T-cell (primary cell): ENCODE measurements around the gene PHF2. TPM values are rescaled to one million over a fixed set of nuclear protein-coding genes. Genes with fewer than 3 reads are reported as not detected.

Source experiments
- ATAC-seq, 4 experiments: fragments of 200-7000 bp in 3 of 4; fragments of 150-1000 bp in 1 of 4; cut with Tn5 transposase; replicated peaks in 1 of 4; 1 replicate in 3 of 4; 2 replicates in 1 of 4; pipeline ENCODE4 v1.10.0; 2021; ENCODE audit warnings: moderate library complexity in 3 of 4, mild to moderate bottlenecking in 2 of 4, moderate number of reproducible peaks in 1 of 4
- CTCF ChIA-PET, 2 donors: fragments of 300-600 bp; sonication (Branson Sonifier 250); formaldehyde crosslinking; loops; one replicate each; lab custom pipeline; 2022; ENCODE audit warnings: antibody characterized with exemption in 2 of 2; lab: Charles Lee
- POLR2A ChIA-PET, 2 donors: fragments of 300-600 bp; sonication (Branson Sonifier 250); formaldehyde crosslinking; loops; one replicate each; lab custom pipeline; 2022; ENCODE audit warnings: antibody characterized with exemption in 2 of 2; lab: Charles Lee
- DNase-seq, 35 experiments: peaks; one replicate each; pipeline versions ENCODE4 v3.0.0 to v3.0.0-alpha.2; 2013 to 2023
- H3K27ac ChIP-seq: one replicate; pipeline ENCODE4 v1.5.1; 2013; ENCODE audit warnings: low read length
- H3K27me3 ChIP-seq, 2 experiments: replicated peaks in 1 of 2; 1 replicate in 1 of 2; 2 replicates in 1 of 2; pipeline versions ENCODE4 v1.6.1 to v1.7.0; 2013; ENCODE audit warnings: low read length in 1 of 2, mixed read lengths in 1 of 2; ENCODE audit not compliant: control insufficient read depth in 2 of 2, insufficient read depth in 2 of 2; ENCODE audit errors: extremely low read depth in 1 of 2
- H3K36me3 ChIP-seq, 2 donors: 1 replicate in 1 of 2; 2 replicates in 1 of 2; pipeline versions ENCODE4 v1.6.1 to v1.7.0; 2013; ENCODE audit warnings: low read length in 1 of 2; ENCODE audit not compliant: control insufficient read depth in 2 of 2, insufficient read depth in 1 of 2; ENCODE audit errors: extremely low read depth in 1 of 2
- H3K4me1 ChIP-seq, 2 experiments: 1 replicate in 1 of 2; 2 replicates in 1 of 2; pipeline versions ENCODE4 v1.6.1 to v1.7.0; 2013; ENCODE audit warnings: low read length in 2 of 2, mixed read lengths in 1 of 2; ENCODE audit not compliant: insufficient read depth in 2 of 2, control insufficient read depth in 1 of 2; ENCODE audit errors: extremely low read depth in 1 of 2
- H3K4me3 ChIP-seq, 2 donors: 1 replicate in 1 of 2; 2 replicates in 1 of 2; pipeline versions ENCODE4 v1.5.1 to v1.7.0; 2013; ENCODE audit warnings: mild to moderate bottlenecking in 2 of 2, low read length in 1 of 2, moderate library complexity in 1 of 2; ENCODE audit not compliant: control insufficient read depth in 1 of 2; ENCODE audit errors: extremely low read depth in 1 of 2
- H3K9me3 ChIP-seq: 2 replicates; pipeline ENCODE4 v1.7.0; 2013
- H3K27ac Mint-ChIP-seq, 2 donors: one replicate each; pipeline ENCODE4 v1.8.0; 2020 to 2021; ENCODE audit warnings: mild to moderate bottlenecking in 2 of 2, mixed read lengths in 2 of 2
- H3K27me3 Mint-ChIP-seq, 2 donors: one replicate each; pipeline ENCODE4 v1.8.0; 2021 to 2022; ENCODE audit warnings: mixed read lengths in 2 of 2
- H3K36me3 Mint-ChIP-seq: one replicate; pipeline ENCODE4 v1.8.0; 2021; ENCODE audit warnings: mixed read lengths
- H3K4me1 Mint-ChIP-seq, 3 donors: one replicate each; pipeline ENCODE4 v1.8.0; 2020 to 2022; ENCODE audit warnings: mixed read lengths in 3 of 3, mild to moderate bottlenecking in 1 of 3
- H3K4me3 Mint-ChIP-seq, 3 donors: one replicate each; pipeline ENCODE4 v1.8.0; 2020 to 2022; ENCODE audit warnings: mild to moderate bottlenecking in 3 of 3, mixed read lengths in 3 of 3, moderate library complexity in 3 of 3
- H3K9me3 Mint-ChIP-seq, 3 donors: one replicate each; pipeline ENCODE4 v1.8.0; 2020 to 2022; ENCODE audit warnings: mixed read lengths in 3 of 3
- WGBS: methylation state at CpG from one replicate; pipeline ENCODE4 v1.1.5; 2013; ENCODE audit warnings: missing lambda C conversion rate; ENCODE audit not compliant: insufficient coverage; 5-methylcytosine and 5-hydroxymethylcytosine counted together
- total RNA-seq, 35 experiments: library from RNA in 6 of 35; stranded (reverse) in 6 of 35; fragments of 120-200 nt in 1 of 35; gene quantifications; one replicate each; pipeline versions ENCODE4 v1.2.1 to v1.2.4 and lab custom pipeline; 2013 to 2026

Gene PHF2
- total RNA-seq, 5 donors from 2014 or later (not counting 1 experiment from before 2014, with no cell fraction given), result 24.6 to 38.5 (median 34.6) TPM

DNA sequence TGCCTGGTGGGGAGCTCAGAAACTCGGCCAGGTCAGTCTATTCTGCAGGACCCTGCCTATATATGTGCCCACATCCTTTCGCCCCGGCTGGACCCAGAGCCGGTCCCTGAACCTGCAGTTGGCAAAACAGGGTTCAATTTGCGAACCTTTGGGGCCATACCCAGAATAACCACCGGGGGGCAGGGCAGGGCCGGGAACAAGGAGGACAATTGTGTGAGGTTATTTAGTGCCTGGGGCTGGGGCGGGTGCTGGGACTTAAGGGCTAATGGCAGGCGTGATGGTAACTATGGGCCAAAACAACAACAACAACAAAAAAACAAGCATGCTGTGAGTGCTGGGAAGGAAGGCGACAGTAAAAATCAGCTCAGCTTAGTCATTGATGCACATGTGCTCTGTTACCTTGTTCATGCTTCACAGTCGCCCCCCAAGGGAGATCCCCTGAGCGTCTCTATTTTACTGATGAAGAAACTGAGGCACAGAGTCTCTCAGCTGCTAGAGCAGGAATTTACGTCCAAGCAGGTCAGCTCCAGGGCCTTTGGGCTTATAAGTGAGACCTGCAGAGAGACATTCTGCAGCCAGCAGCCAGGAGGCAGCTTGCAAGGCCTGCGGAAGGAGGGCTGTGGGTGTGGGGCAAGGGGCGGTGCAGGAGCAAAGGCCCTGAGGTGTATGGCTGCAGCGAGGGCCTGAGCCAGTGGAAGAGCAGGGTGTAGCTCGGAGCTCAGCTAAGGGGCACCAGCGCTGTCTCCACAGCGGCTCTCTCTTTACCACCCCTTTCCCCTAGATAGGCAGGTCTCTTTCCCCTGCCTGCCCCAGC, 106.0 kb downstream of the PHF2 start:
- Mint-ChIP-seq H3K36me3 (peaks cover 7% of the 10 kb centered on the region), H3K4me1 (peaks cover 0 to 9% (median 3%) of the 10 kb centered on the region in 3 donors), H3K27ac (no peak overlapping the region), H3K9me3 (peaks cover 0 to 3% (median 0%) of the 10 kb centered on the region in 3 donors), H3K27me3 (peaks cover 7 to 10% of the 10 kb centered on the region in 2 donors), H3K4me3 (no peak overlapping the region)
- H3K4me1 ChIP-seq, result peaks cover 0 to 5% of the 10 kb centered on the region in 2 experiments
- no peak overlapping the region for H3K4me3 ChIP-seq
- no peaks in the 10 kb centered on the region for H3K9me3 ChIP-seq
- peaks cover 8% of the 10 kb centered on the region in 2 donors for H3K36me3 ChIP-seq
- ATAC-seq (peak; percentile 48 to 59 (median 50)), DNase-seq (peak in 31 of 35 experiments; percentile 11 to 57 (median 47))
- H3K27me3 ChIP-seq, result peaks cover 0 to 17% of the 10 kb centered on the region in 2 experiments
- no peak overlapping the region for H3K27ac ChIP-seq
- WGBS, result 53% methylated on average over 16 of the region's 19 CpGs
- ChIA-PET CTCF (interaction anchor here (0.6 to 1.4 kb wide), 4 partner anchors 277 to 387 kb away, joined by 3 to 5 read pairs (median 4); no protein-coding TSS in a partner anchor), POLR2A (no interaction called here)

DNA sequence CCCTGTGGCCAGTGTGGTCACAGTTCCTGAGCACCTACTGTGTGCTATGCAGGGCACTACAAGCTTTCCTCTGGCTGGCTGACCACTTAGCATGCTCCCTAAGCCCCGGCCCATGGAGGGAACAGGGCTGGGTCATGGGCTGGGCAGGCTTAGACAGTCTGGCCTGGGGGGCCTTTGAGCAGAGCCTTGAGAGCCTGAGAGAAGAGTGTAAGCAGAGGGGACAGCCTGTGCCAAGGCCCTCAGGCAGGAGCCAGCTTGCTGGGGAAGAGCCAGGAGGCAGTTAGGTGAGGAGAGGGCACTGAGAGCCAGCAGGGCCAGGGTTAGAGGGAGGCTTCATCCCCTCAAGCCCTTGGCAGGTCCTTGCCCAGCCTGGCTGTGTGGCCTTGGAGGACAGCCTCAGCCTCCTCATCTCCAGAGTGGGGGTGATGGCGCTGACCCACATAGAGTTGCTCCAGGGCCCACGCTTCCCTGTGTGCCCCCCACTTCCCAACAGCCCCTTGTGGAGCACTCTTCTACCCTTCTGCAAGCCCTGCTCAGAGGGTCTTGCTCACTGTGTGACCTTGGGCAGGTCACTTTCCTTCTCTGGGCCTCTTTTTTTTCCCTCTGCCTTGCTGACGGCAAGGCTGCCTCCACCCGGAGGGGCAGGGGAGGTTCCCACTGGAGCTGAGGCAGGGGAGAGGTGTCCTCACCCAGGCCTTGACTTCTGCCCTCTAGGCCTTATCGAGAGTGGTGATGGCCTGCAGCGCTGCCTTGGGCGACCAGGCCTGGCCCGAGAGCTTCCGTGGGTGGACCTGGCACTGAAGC, 107.1 kb downstream of the PHF2 start:
- H3K9me3 Mint-ChIP-seq, result peaks cover 0 to 11% (median 6%) of the 10 kb centered on the region in 3 donors
- no peak overlapping the region for H3K27ac Mint-ChIP-seq
- peaks cover 0 to 17% of the 10 kb centered on the region in 2 experiments for H3K27me3 ChIP-seq
- no peak for ATAC-seq
- no peak overlapping the region for H3K27ac ChIP-seq
- peaks cover 0 to 5% of the 10 kb centered on the region in 2 experiments for H3K4me1 ChIP-seq
- H3K4me3 ChIP-seq, result no peak overlapping the region
- ChIA-PET POLR2A (no interaction called here), CTCF (interaction anchor here in 1 of 2 donors (1.4 kb wide), 1 partner anchor 279 kb away, joined by 4 read pairs; no protein-coding TSS in a partner anchor)
- no peaks in the 10 kb centered on the region for H3K36me3 ChIP-seq
- H3K4me1 Mint-ChIP-seq, result peaks cover 0 to 9% (median 3%) of the 10 kb centered on the region in 3 donors
- no peaks in the 10 kb centered on the region for H3K36me3 Mint-ChIP-seq
- H3K9me3 ChIP-seq, result peaks cover 1% of the 10 kb centered on the region
- H3K27me3 Mint-ChIP-seq, result peaks cover 7 to 10% of the 10 kb centered on the region in 2 donors
- WGBS, result 93% methylated on average over 6 of the region's 10 CpGs
- peak in 2 of 35 experiments; percentile 3 to 4 for DNase-seq
- no peak overlapping the region for H3K4me3 Mint-ChIP-seq

DNA sequence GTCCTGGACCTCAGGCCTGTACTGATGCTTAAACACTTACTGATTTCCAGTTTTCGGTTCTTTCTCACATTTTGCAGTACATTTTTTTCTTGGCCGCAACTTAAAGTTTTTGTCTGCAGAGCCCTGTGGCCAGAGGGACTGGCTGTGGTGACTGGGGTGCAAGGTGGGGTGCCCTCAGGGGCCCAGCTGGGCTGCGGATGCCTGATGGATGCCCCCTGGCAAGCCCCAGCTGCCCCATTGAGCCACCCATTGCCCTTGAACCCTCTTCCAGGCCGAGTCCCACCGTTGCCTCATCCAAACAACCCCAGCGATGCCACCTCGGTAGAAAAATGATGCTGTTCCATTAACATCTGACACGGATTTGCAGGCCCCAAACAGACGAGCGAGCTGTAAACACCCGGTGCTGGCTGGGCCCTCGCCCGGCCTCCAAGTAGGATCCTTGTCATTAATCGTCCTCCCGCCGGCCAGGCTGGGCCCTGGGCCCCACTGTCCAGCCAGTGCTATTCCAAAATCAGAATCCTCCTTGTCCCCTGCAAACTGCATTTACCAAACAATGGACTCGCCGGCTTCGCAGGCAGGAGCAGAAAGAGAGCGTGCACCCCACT, 107.9 kb downstream of the PHF2 start:
- CTCF ChIA-PET, result no interaction called here
- POLR2A ChIA-PET, result no interaction called here
- Histone ChIP-seq H3K4me3 (no peak overlapping the region), H3K4me1 (peaks cover 0 to 5% of the 10 kb centered on the region in 2 experiments), H3K27ac (no peak overlapping the region), H3K36me3 (no peaks in the 10 kb centered on the region), H3K27me3 (peaks cover 0 to 17% of the 10 kb centered on the region in 2 experiments), H3K9me3 (peaks cover 4% of the 10 kb centered on the region)
- Mint-ChIP-seq H3K27ac (no peak overlapping the region), H3K4me1 (peaks cover 0 to 9% (median 3%) of the 10 kb centered on the region in 3 donors), H3K36me3 (no peaks in the 10 kb centered on the region), H3K27me3 (peaks cover 7 to 10% of the 10 kb centered on the region in 2 donors), H3K9me3 (peaks cover 0 to 16% (median 12%) of the 10 kb centered on the region in 3 donors), H3K4me3 (no peak overlapping the region)
- WGBS, result 83% methylated on average over 13 of the region's 20 CpGs
- ATAC-seq (no peak), DNase-seq (peak in 2 of 35 experiments; percentile 0 to 3)

DNA sequence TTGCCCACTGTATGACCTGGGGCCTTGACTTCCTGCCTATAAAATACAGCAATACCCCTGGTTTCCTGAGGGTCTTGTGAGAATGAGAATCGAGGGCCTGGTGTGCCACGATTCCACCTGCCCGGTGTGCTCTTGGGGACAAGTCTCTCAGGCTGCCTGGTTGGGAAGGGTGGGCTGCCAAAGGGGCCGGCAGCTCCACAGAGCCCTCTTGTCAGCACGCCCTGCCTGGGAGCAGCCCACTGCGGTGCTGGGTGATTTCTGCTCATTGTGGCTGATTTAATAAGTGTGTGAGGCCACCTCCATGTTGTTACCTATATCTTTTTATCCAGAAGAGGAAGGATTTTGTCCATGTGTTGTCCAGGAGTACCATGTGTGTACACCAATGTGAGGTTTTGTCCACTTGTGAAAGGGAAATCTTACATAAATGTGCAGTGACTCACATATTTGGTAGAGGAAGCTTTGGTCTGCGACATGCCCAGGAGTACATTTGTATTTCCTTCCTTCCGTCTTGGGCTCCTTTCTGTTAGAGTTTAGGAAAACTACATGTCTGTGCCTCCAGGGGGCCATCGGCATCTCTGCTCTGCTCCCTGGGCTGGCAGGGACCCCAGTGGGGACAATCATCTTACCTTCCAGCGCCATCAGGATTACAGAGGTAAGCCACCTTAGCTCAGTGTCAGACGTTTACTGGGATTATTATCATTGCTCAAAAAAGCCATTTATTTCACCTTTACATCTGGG, 108.6 kb downstream of the PHF2 start:
- Mint-ChIP-seq H3K4me1 (peaks cover 0 to 9% (median 3%) of the 10 kb centered on the region in 3 donors), H3K4me3 (no peak overlapping the region), H3K27ac (no peak overlapping the region), H3K27me3 (peaks cover 7 to 10% of the 10 kb centered on the region in 2 donors), H3K36me3 (no peaks in the 10 kb centered on the region), H3K9me3 (peaks cover 0 to 23% (median 17%) of the 10 kb centered on the region in 3 donors)
- CTCF ChIA-PET, result no interaction called here
- H3K9me3 ChIP-seq, result peaks cover 4% of the 10 kb centered on the region
- peaks cover 0 to 17% of the 10 kb centered on the region in 2 experiments for H3K27me3 ChIP-seq
- no peak for ATAC-seq
- POLR2A ChIA-PET, result no interaction called here
- peak in 2 of 35 experiments; percentile 1 to 4 for DNase-seq
- H3K27ac ChIP-seq, result no peak overlapping the region
- peaks cover 0 to 5% of the 10 kb centered on the region in 2 experiments for H3K4me1 ChIP-seq
- H3K36me3 ChIP-seq, result no peaks in the 10 kb centered on the region
- WGBS, result 51% methylated on average over 7 of the region's 11 CpGs
- H3K4me3 ChIP-seq, result no peak overlapping the region

DNA sequence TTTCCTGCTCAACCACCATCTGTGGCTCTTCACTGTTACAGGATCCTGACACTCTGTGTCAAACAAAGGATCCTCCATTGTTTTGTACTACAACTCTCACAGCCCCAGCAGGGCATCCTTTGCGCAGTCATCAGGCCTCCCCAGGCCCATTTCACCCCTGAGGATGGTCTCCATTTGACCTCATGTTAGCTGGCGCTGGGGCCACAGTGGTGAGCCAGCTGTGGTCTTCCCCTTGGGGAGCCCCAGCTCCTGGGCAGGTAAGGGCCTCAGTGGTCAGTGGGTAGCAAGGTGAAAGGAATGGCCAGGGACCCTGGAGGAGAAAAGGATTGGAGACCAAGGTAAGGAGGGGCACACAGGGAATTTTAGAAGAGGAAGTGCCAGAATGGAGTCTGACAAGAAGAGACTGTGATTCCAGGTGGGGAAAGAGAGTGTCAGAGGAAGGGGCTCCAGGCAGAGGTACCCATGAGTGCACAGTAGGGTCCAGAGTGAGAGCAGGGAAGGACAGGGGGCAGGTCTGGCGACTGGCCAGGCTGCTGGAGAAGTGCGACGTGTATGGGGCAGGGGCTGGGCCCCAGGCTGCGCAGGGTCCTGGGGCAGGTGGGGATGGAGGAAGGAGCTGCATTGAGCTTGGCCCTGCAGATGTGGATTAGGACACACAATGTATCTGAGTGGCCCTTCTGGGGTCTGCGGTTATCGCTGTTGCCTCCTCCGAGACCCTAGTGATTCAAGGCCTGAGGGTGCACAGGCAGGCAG, 109.9 kb downstream of the PHF2 start:
- Mint-ChIP-seq H3K4me1 (peaks cover 0 to 9% (median 3%) of the 10 kb centered on the region in 3 donors), H3K9me3 (peaks cover 7 to 32% (median 24%) of the 10 kb centered on the region in 3 donors), H3K36me3 (no peaks in the 10 kb centered on the region), H3K4me3 (no peak overlapping the region), H3K27me3 (peaks cover 9 to 10% of the 10 kb centered on the region in 2 donors), H3K27ac (no peak overlapping the region)
- Histone ChIP-seq H3K4me3 (no peak overlapping the region), H3K27me3 (peaks cover 0 to 17% of the 10 kb centered on the region in 2 experiments), H3K9me3 (peaks cover 4% of the 10 kb centered on the region), H3K27ac (no peak overlapping the region), H3K4me1 (peaks cover 0 to 5% of the 10 kb centered on the region in 2 experiments), H3K36me3 (no peaks in the 10 kb centered on the region)
- POLR2A ChIA-PET, result no interaction called here
- 93% methylated on average over 9 of the region's 9 CpGs for WGBS
- no peak for ATAC-seq
- peak in 1 of 35 experiments; percentile 3 for DNase-seq
- CTCF ChIA-PET, result no interaction called here
